Liver (tissue), 3 donors: ENCODE data around the gene CHTOP.

ENCODE experiments used
- CTCF ChIP-seq: fragments of 150-350 bp; IDR thresholded peaks from 2 replicates; pipeline ENCODE4 v1.5.1; 2017; ENCODE audit warnings: improper control_type of control experiment, low read depth, low read length; ENCODE audit not compliant: missing input control
- EGR1 ChIP-seq, 2 donors: IDR thresholded peaks; 2 replicates each; pipeline ENCODE4 v1.6.1; 2016 to 2018; ENCODE audit warnings: antibody characterized with exemption in 2 of 2, low read depth in 2 of 2
- FOXA1 ChIP-seq: IDR thresholded peaks from 2 replicates; pipeline ENCODE4 v1.6.1; 2016; ENCODE audit warnings: antibody characterized with exemption
- HNF4A ChIP-seq, 2 donors: conservative IDR thresholded peaks; 2 replicates each; pipeline ENCODE4 v1.6.1; 2016; ENCODE audit warnings: antibody characterized with exemption in 2 of 2, mild to moderate bottlenecking in 2 of 2
- HNF4G ChIP-seq: IDR thresholded peaks from 2 replicates; pipeline ENCODE4 v1.6.1; 2016; ENCODE audit warnings: antibody characterized with exemption
- RAD21 ChIP-seq, 2 donors: IDR thresholded peaks; 2 replicates each; pipeline ENCODE4 v1.6.1; 2016; ENCODE audit warnings: antibody characterized with exemption in 2 of 2, mild to moderate bottlenecking in 2 of 2
- REST ChIP-seq: IDR thresholded peaks from 2 replicates; pipeline ENCODE4 v1.6.1; 2016; ENCODE audit warnings: antibody characterized with exemption, mild to moderate bottlenecking
- RXRA ChIP-seq, 2 donors: IDR thresholded peaks; 2 replicates each; pipeline ENCODE4 v1.6.1; 2017 to 2018; ENCODE audit warnings: antibody characterized with exemption in 2 of 2, mild to moderate bottlenecking in 1 of 2
- TAF1 ChIP-seq: conservative IDR thresholded peaks from 2 replicates; pipeline ENCODE4 v1.6.1; 2016; ENCODE audit warnings: antibody characterized with exemption, mild to moderate bottlenecking
- YY1 ChIP-seq: IDR thresholded peaks from 2 replicates; pipeline ENCODE4 v1.6.1; 2016; ENCODE audit warnings: antibody characterized with exemption, mild to moderate bottlenecking
- donor health status: healthy.
- donor health status: healthy.

- no peak for TF ChIP-seq REST
- no peak for TF ChIP-seq CTCF
- no peak for TF ChIP-seq FOXA1
- no peak for TF ChIP-seq RAD21 (IDR thresholded peaks at IDR 0.05)
- TF ChIP-seq EGR1 (IDR thresholded peaks at IDR 0.05; ENCODE audit: low read depth in 2 of 2) = no peak
- TF ChIP-seq YY1 = no peak
- no peak for TF ChIP-seq RXRA (IDR thresholded peaks at IDR 0.05)
- no peak for TF ChIP-seq TAF1
- TF ChIP-seq HNF4A (conservative IDR thresholded peaks at IDR 0.05) = no peak
- TF ChIP-seq HNF4G = no peak
Measured at GRCh38 chr1:153586347-153586746, 47.5 kb upstream of the CHTOP start.
